ENCODE results near the gene ENDOG. TPM values are rescaled to one million over a fixed set of nuclear protein-coding genes. Genes with fewer than 3 reads are reported as not detected.

Gene ENDOG
- total RNA-seq, 1 experiment from 2014 or later, result 16.7 TPM

- no peaks in the 10 kb centered on the region for H4K20me1 ChIP-seq (ENCODE audit: control insufficient read depth, insufficient read depth, insufficient read length)
- no peak overlapping the region for H2AK5ac ChIP-seq (ENCODE audit: insufficient read length, low read length)
- peaks cover 2 to 21% (median 21%) of the 10 kb centered on the region in 3 experiments; a peak in 6 of 7 replicates for H3K36me3 Mint-ChIP-seq (ENCODE audit: insufficient read depth in 1 of 3, low read depth in 3 of 3)
- H3K4me1 Mint-ChIP-seq, result peaks cover 5 to 6% of the 10 kb centered on the region in 2 experiments; a peak in 3 of 4 replicates
- no peaks in the 10 kb centered on the region for H3K27me3 ChIP-seq (ENCODE audit: insufficient read depth, low read length)
- H3K56ac ChIP-seq (ENCODE audit: insufficient read length, low read depth, low read length), result no peak overlapping the region
- H2AFZ ChIP-seq (ENCODE audit: low read length), result no peak overlapping the region
- H3K27ac ChIP-seq (ENCODE audit: insufficient read length, low read depth, low read length), result no peak overlapping the region
- no peak overlapping the region for H2BK12ac ChIP-seq (ENCODE audit: insufficient read length, low read depth, low read length)
- no peak overlapping the region for H4K8ac ChIP-seq (replicated peaks; ENCODE audit: insufficient read length, low read depth, low read length)
- H3K23ac ChIP-seq (ENCODE audit: insufficient read length, low read depth, low read length), result no peak overlapping the region
- H3K9me3 ChIP-seq (ENCODE audit: control insufficient read depth, low read depth, low read length), result no peaks in the 10 kb centered on the region
- peaks cover 4% of the 10 kb centered on the region for H3K79me1 ChIP-seq (ENCODE audit: insufficient read depth, low read depth, low read length, poor library complexity, severe bottlenecking)
- no peak for DNase-seq
- no peak overlapping the region for H3K14ac ChIP-seq (ENCODE audit: insufficient read depth, low read length)
- no peaks in the 10 kb centered on the region for H3K79me2 ChIP-seq (ENCODE audit: insufficient read depth, low read length)
- peaks cover 0 to 1% of the 10 kb centered on the region in 2 experiments; a peak in 2 of 5 replicates for H3K9me3 Mint-ChIP-seq
- peaks cover 5% of the 10 kb centered on the region for H3K23me2 ChIP-seq (ENCODE audit: insufficient read length, low read depth, low read length, poor library complexity, severe bottlenecking)
- no peak overlapping the region for H2BK15ac ChIP-seq (ENCODE audit: low read depth, low read length)
- no peak overlapping the region for H3T11ph ChIP-seq (ENCODE audit: low read length)
- H2BK20ac ChIP-seq (ENCODE audit: low read depth, low read length, poor library complexity, severe bottlenecking), result no peak overlapping the region
- H4K5ac ChIP-seq (ENCODE audit: insufficient read length, low read depth, low read length), result no peak overlapping the region
- peak overlapping the region; percentile 87 to 96 for H3K4me3 Mint-ChIP-seq
- no peak overlapping the region for H3K4me2 ChIP-seq (ENCODE audit: insufficient read depth, insufficient read length, low read length)
- no peak overlapping the region for H3K4ac ChIP-seq (ENCODE audit: low read depth, low read length)
- H2BK120ac ChIP-seq (ENCODE audit: low read depth, low read length, poor library complexity, severe bottlenecking), result no peak overlapping the region
- no peak overlapping the region for H2BK5ac ChIP-seq (ENCODE audit: insufficient read length, low read length)
- no peak overlapping the region for H3K27ac Mint-ChIP-seq
- no peak overlapping the region for H4K91ac ChIP-seq (ENCODE audit: insufficient read length, low read depth, low read length)
- H3K9ac ChIP-seq (ENCODE audit: extremely low read depth, insufficient read length, low read length), result no peak overlapping the region
- TF ChIP-seq, protein P1, sequence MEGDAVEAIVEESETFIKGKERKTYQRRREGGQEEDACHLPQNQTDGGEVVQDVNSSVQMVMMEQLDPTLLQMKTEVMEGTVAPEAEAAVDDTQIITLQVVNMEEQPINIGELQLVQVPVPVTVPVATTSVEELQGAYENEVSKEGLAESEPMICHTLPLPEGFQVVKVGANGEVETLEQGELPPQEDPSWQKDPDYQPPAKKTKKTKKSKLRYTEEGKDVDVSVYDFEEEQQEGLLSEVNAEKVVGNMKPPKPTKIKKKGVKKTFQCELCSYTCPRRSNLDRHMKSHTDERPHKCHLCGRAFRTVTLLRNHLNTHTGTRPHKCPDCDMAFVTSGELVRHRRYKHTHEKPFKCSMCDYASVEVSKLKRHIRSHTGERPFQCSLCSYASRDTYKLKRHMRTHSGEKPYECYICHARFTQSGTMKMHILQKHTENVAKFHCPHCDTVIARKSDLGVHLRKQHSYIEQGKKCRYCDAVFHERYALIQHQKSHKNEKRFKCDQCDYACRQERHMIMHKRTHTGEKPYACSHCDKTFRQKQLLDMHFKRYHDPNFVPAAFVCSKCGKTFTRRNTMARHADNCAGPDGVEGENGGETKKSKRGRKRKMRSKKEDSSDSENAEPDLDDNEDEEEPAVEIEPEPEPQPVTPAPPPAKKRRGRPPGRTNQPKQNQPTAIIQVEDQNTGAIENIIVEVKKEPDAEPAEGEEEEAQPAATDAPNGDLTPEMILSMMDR (conservative IDR thresholded peaks at IDR 0.05), result no peak
- no peaks in the 10 kb centered on the region; the same call in 1 of the 2 replicates for H3K27me3 Mint-ChIP-seq (ENCODE audit: low read depth)
- H3K4me1 ChIP-seq (ENCODE audit: insufficient read depth, low read length), result no peaks in the 10 kb centered on the region
- no CpG with 5 or more reads among the region's 1 CpG for WGBS (ENCODE audit: extremely low coverage, insufficient read length, low lambda C conversion rate)
- H3K18ac ChIP-seq (ENCODE audit: insufficient read length, low read depth, low read length), result no peak overlapping the region
Measured at GRCh38 chr9:128788445-128788844, 29.9 kb upstream of the ENDOG start.

Measured in H9 (cell line).